Erythroblast (primary cell): ENCODE measurements around the gene HOXA3.

Experiments used
- DNase-seq, 2 experiments: peaks; one replicate each; lab custom pipeline; 2025; lab: John Stamatoyannopoulos, UW
- GATA1 ChIP-seq: IDR thresholded peaks from 2 replicates; pipeline ENCODE4 v1.6.1; 2011; ENCODE audit warnings: low read depth, mild to moderate bottlenecking, control low read depth, low read length, moderate library complexity
- POLR2A ChIP-seq: IDR thresholded peaks from 2 replicates; pipeline ENCODE4 v1.6.1; 2011; ENCODE audit warnings: mild to moderate bottlenecking, low read length

Gene HOXA3

GRCh38 chr7:27151931-27152815 is at the start of gene HOXA3:
TSS of gene HOXA3 (minus strand) at chr7:27152583. CDS start at chr7:27110640, 41,943 bp downstream.
- TF ChIP-seq GATA1 = no peak
- TF ChIP-seq POLR2A = no peak
- DNase-seq = no peak

GRCh38 chr7:27201580-27202017 is 49.2 kb upstream of the HOXA3 start:
- TF ChIP-seq GATA1 (no peak), POLR2A (no peak)
- DNase-seq = no peak

DNA sequence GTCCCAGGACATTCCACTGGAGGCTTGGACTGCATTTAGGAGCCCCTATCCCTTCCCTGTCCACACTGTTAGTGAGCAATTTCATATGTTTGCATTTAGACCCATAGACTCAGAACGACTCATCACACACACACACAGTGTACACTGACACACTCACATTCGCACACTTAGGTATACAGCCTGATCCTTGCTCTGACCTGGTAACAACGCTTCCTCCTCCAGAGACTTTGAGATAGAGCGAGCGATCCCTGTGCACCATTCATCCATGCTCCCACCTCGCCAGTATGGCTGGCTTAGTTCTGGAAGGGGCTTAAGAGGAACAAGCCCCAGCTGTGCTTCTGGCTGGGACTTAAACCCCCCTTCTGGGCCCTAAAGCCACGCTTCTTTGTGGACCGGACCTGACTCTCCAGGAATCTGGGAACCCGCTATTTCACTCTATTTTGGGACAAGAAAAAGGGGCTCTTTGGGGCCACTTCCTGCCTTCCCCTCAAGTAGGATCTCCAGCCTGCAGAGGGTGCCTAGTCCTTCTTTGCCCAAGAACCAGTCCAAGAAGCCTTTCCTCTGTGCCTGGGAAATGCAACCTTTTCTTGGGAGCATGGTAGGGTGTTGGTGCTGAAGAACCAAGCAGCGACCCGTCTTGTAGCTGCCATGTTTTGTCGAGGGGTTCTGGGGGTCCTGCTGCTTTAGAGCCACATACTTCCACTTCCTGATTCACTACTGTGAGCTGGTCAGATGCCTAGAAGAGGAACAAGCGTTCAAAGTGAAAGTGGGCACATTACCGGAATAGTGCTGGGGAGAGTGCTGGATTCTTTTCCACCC is 48.6 kb upstream of the HOXA3 start:
- no peak for DNase-seq
- TF ChIP-seq GATA1 = no peak
- TF ChIP-seq POLR2A = no peak

GRCh38 chr7:27199849-27200760 is 47.7 kb upstream of the HOXA3 start, which contains the start of gene HOXA13:
TSS of gene HOXA13 (minus strand) at chr7:27200091. CDS start at chr7:27200077, 14 bp downstream.
- no peak for TF ChIP-seq GATA1
- TF ChIP-seq POLR2A = no peak
- peak; percentile 11 to 20 for DNase-seq

DNA sequence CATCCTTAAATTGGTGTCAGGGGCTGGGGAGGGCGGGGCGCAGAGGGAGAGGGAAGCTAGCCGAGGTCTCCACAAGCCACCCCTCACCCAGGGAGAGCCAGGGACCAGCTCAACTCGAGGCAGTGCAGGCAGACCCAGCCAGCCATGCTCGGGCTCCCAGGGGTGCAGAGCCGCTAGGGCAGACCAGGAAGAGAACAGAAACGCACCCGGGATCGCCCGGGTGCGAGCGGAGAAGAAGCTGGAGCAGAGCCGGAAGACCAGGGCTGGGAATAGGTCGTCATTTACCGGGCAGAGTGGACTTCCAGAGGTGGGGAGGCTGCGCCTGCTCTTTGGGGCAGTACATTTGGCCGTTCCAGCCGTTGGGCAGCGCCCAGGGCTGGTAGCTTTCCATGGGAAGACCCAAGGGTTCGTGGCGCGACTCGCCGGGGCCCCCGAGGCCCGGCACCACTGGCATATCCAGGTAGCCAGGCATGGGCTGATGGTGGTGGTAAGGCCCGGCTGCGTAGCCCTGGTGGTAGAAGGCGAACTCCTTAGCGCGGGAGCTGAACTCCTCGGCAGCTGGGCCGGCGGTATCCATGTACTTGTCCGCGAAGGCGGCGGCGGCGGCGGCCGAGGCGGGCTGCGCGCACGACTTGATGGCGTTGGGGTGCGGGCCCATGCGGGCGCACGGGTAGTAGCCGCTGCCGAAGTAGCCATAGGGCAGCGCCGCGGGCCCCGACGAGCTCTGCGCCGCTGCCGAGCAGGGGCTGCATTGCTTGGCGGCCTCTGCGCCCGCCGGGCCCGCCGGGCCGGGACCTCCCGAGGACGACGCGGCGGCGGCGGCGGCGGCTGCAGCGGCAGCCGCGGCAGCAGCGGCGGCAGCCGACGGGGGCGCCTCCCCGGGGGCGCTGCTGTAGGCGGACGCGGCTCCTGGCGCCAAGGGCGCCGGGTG is 46.8 kb upstream of the HOXA3 start:
- no peak for TF ChIP-seq POLR2A
- TF ChIP-seq GATA1 = no peak
- peak in 1 of 2 experiments; percentile 17 for DNase-seq

- DNase-seq = no peak
- no peak for TF ChIP-seq POLR2A
- no peak for TF ChIP-seq GATA1
These were observed 45.9 kb upstream of the HOXA3 start for GRCh38 chr7:27198138-27198841.

- no peak for DNase-seq
- TF ChIP-seq POLR2A = no peak
- TF ChIP-seq GATA1 = no peak
These were observed 45.0 kb upstream of the HOXA3 start for GRCh38 chr7:27197137-27198042.

DNA sequence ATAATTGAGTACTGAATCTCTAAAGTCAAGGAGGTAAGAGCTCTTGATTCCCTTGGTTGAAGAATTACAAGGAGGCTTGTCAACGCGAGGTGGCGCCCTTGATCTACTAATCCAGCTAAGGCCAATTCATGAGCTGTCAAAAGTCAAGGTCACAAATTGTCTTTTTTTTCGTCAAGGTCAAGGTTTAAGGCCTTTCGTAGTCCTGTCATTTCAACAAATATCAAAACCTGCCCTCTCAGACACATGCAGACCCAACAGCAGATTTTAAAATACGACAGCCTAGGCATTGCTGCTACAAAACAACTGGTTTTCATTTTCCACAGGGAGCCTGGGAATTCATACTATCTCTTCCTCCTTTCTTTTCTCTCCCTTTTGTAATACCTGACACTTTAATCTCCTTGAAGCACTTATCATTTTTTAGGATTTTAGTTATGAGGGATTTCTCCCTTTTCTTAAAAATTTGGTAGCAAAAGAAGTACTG is 43.9 kb upstream of the HOXA3 start:
- no peak for TF ChIP-seq POLR2A
- no peak for TF ChIP-seq GATA1
- DNase-seq = peak; percentile 74 to 89

GRCh38 chr7:27194686-27195379 is 42.5 kb upstream of the HOXA3 start:
- no peak for DNase-seq
- TF ChIP-seq POLR2A (no peak), GATA1 (no peak)

- TF ChIP-seq POLR2A (no peak), GATA1 (no peak)
- DNase-seq = no peak
These were observed 41.6 kb upstream of the HOXA3 start for GRCh38 chr7:27194002-27194352.
